ENCODE data around the gene TMEM184B.
"Not testable (repeated sequence)": the region's sequence is repeated elsewhere in the genome, so short reads cannot be mapped to it uniquely, and the experiment has no call there.

TMEM184B gene

GRCh38 chr22:38186429-38186828, 86.4 kb downstream of the TMEM184B start:
- Histone ChIP-seq H3K9ac (ENCODE audit: low read length) (no peak overlapping the region), H3K4me3 (ENCODE audit: low read length) (no peak overlapping the region), H3K36me3 (ENCODE audit: control insufficient read depth, insufficient read depth, low read length) (no peaks in the 10 kb centered on the region), H3K4me1 (ENCODE audit: control insufficient read depth, insufficient read depth, low read length) (peaks cover 10% of the 10 kb centered on the region), H3K27me3 (ENCODE audit: control insufficient read depth, insufficient read depth, low read length) (no peaks in the 10 kb centered on the region), H3K9me3 (ENCODE audit: control insufficient read depth, low read length) (no peaks in the 10 kb centered on the region)

DNA sequence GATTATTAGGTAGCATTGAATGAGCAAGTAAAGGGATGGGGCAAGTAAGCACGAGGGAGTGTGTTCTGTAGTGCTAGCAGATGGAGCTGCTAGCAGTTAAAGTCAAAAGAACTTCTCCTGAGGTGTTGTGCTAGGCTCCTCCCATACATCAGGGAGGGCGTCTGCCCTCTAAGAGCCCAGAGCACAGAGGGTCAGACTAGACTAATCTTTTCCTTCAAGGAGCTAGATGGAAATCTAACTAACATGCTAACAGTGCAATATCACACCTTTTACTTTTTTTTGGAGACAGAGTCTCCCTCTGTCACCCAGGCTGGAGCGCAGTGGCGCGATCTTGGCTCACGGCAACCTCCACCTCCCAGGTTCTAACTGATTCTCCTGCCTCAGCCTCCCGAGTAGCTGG, 88.0 kb downstream of the TMEM184B start:
- Histone ChIP-seq H3K9me3 (ENCODE audit: control insufficient read depth, low read length) (no peaks in the 10 kb centered on the region), H3K36me3 (ENCODE audit: control insufficient read depth, insufficient read depth, low read length) (no peaks in the 10 kb centered on the region), H3K4me3 (ENCODE audit: low read length) (no peak overlapping the region), H3K9ac (ENCODE audit: low read length) (no peak overlapping the region), H3K27me3 (ENCODE audit: control insufficient read depth, insufficient read depth, low read length) (no peaks in the 10 kb centered on the region), H3K4me1 (ENCODE audit: control insufficient read depth, insufficient read depth, low read length) (peaks cover 26% of the 10 kb centered on the region)

DNA sequence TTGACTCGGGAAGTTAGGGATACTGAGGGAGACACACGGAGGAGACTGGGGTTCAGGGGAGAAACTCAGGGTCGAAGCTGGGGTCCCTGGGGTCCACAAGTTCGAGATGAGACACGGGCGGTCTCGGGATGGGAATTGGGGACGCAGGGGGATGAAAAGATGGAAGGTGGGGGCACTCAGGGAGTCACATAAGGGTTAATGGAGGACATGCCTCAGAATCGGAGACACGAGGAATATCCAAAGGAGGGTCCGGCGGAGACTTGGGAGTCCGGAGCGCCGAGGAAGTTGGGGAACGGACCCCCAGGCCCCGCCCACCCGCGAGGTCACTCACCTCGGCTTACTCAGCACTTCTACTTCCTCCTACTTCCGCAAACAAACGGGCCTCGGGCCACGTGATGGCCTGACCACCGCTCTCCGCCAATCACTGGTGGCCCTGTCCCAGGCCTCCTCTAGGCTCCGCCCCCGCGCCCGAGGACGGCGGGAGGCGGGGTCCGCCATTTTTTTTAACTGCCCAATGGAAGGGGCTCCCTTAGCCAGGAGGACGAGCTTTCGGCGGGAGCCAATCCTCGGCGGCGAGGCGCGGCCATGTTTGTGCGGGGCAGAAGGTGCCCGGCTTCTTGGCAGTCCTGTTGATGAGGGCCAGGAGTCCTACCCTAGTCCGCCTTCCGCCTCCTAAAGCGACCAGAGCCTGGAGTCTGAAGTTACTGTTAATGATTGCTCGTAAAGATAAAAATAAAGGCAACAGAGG, 91.2 kb downstream of the TMEM184B start, which contains the start of gene PLA2G6:
PLA2G6 (minus strand) TSS at position 378 of the 748 bp plus-strand sequence. CDS start 12,404 bp downstream, outside the sequence.
- H3K9me3 ChIP-seq (ENCODE audit: control insufficient read depth, low read length) = no peaks in the 10 kb centered on the region
- no peaks in the 10 kb centered on the region for H3K27me3 ChIP-seq (ENCODE audit: control insufficient read depth, insufficient read depth, low read length)
- H3K9ac ChIP-seq (ENCODE audit: low read length) = peak within 1 kb of the TSS; percentile 97
- H3K36me3 ChIP-seq (ENCODE audit: control insufficient read depth, insufficient read depth, low read length) = no peaks in the 10 kb centered on the region
- peaks cover 38% of the 10 kb centered on the region for H3K4me1 ChIP-seq (ENCODE audit: control insufficient read depth, insufficient read depth, low read length)
- H3K4me3 ChIP-seq (ENCODE audit: low read length) = peak within 1 kb of the TSS; percentile 87

- H3K4me1 ChIP-seq (ENCODE audit: control insufficient read depth, insufficient read depth, low read length) = peaks cover 44% of the 10 kb centered on the region
- H3K27me3 ChIP-seq (ENCODE audit: control insufficient read depth, insufficient read depth, low read length) = no peaks in the 10 kb centered on the region
- H3K9me3 ChIP-seq (ENCODE audit: control insufficient read depth, low read length) = no peaks in the 10 kb centered on the region
- no peaks in the 10 kb centered on the region for H3K36me3 ChIP-seq (ENCODE audit: control insufficient read depth, insufficient read depth, low read length)
- peak overlapping the region; percentile 97 for H3K9ac ChIP-seq (ENCODE audit: low read length)
- peak overlapping the region; percentile 87 for H3K4me3 ChIP-seq (ENCODE audit: low read length)
Observed at GRCh38 chr22:38180841-38181452, 91.9 kb downstream of the TMEM184B start.

GRCh38 chr22:38178605-38178937, 94.2 kb downstream of the TMEM184B start:
- H3K27me3 ChIP-seq (ENCODE audit: control insufficient read depth, insufficient read depth, low read length); H3K36me3 ChIP-seq (ENCODE audit: control insufficient read depth, insufficient read depth, low read length); H3K9me3 ChIP-seq (ENCODE audit: control insufficient read depth, low read length); H3K4me3 ChIP-seq (ENCODE audit: low read length): not testable (repeated sequence)
- H3K9ac ChIP-seq (ENCODE audit: low read length) = peak overlapping the region; percentile 63
- H3K4me1 ChIP-seq (ENCODE audit: control insufficient read depth, insufficient read depth, low read length) = peaks cover 45% of the 10 kb centered on the region

GRCh38 chr22:38177926-38178604, 94.7 kb downstream of the TMEM184B start:
- no peaks in the 10 kb centered on the region for H3K27me3 ChIP-seq (ENCODE audit: control insufficient read depth, insufficient read depth, low read length)
- peak overlapping the region; percentile 63 for H3K9ac ChIP-seq (ENCODE audit: low read length)
- peaks cover 50% of the 10 kb centered on the region for H3K4me1 ChIP-seq (ENCODE audit: control insufficient read depth, insufficient read depth, low read length)
- no peak overlapping the region for H3K4me3 ChIP-seq (ENCODE audit: low read length)
- no peaks in the 10 kb centered on the region for H3K9me3 ChIP-seq (ENCODE audit: control insufficient read depth, low read length)
- no peaks in the 10 kb centered on the region for H3K36me3 ChIP-seq (ENCODE audit: control insufficient read depth, insufficient read depth, low read length)

- not testable (repeated sequence) for H3K36me3 ChIP-seq (ENCODE audit: control insufficient read depth, insufficient read depth, low read length); H3K27me3 ChIP-seq (ENCODE audit: control insufficient read depth, insufficient read depth, low read length); H3K9me3 ChIP-seq (ENCODE audit: control insufficient read depth, low read length); H3K4me3 ChIP-seq (ENCODE audit: low read length)
- Histone ChIP-seq H3K9ac (ENCODE audit: low read length) (peak overlapping the region; percentile 63), H3K4me1 (ENCODE audit: control insufficient read depth, insufficient read depth, low read length) (peaks cover 55% of the 10 kb centered on the region)
Observed at GRCh38 chr22:38177571-38177925, 95.3 kb downstream of the TMEM184B start.

DNA sequence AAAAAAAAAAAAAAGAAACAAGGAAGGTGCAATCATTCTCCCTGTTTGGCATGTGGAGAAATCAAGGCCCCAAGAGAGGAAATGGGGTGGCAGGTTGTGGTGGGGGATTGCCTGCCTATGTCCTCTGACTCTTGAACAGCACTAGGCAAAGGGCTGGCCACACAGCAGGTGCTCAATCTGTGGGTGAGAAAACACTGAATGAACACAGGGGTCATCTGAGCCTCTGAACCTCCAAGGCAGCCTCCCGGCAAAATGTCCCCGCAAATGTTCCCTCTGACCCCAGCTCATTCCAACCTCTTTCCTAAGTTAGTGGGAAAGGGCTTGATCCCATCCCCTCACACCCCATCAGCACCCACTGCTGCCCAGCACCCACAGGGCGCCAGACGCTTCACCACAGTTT, 95.8 kb downstream of the TMEM184B start:
- no peak overlapping the region for H3K9ac ChIP-seq (ENCODE audit: low read length)
- H3K27me3 ChIP-seq (ENCODE audit: control insufficient read depth, insufficient read depth, low read length) = no peaks in the 10 kb centered on the region
- H3K4me3 ChIP-seq (ENCODE audit: low read length) = no peak overlapping the region
- H3K4me1 ChIP-seq (ENCODE audit: control insufficient read depth, insufficient read depth, low read length) = peaks cover 61% of the 10 kb centered on the region
- H3K9me3 ChIP-seq (ENCODE audit: control insufficient read depth, low read length) = no peaks in the 10 kb centered on the region
- no peaks in the 10 kb centered on the region for H3K36me3 ChIP-seq (ENCODE audit: control insufficient read depth, insufficient read depth, low read length)

DNA sequence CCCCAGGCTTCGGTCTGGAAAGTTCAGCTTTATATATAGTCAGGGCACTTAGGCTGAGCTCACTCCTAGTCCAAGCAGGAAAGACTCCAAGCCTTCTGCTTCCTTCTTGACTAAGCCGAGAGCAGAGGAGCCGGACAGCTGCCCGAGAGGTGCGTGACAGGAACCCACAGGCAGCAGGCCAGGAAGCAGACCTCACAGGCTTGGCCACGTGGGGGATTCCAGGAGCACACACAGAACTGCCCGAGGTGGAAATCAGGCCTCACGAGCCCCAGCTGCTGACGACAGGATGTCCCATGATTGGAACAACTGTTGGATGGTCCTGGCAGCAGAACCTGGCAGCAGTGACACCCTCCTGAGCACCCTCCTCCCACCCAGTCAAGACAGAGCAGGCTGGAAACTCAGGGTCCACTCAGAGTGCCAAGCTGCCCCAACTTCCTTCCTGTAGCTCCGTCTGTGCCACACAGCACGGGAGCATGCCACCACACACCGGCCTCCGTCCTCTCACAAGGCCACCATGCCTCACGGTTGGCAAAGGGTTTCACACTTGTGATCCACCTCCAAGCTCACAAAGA, 96.6 kb downstream of the TMEM184B start:
- H3K9ac ChIP-seq (ENCODE audit: low read length) = no peak overlapping the region
- H3K4me1 ChIP-seq (ENCODE audit: control insufficient read depth, insufficient read depth, low read length) = peaks cover 61% of the 10 kb centered on the region
- no peaks in the 10 kb centered on the region for H3K9me3 ChIP-seq (ENCODE audit: control insufficient read depth, low read length)
- no peak overlapping the region for H3K4me3 ChIP-seq (ENCODE audit: low read length)
- H3K27me3 ChIP-seq (ENCODE audit: control insufficient read depth, insufficient read depth, low read length) = no peaks in the 10 kb centered on the region
- H3K36me3 ChIP-seq (ENCODE audit: control insufficient read depth, insufficient read depth, low read length) = no peaks in the 10 kb centered on the region

DNA sequence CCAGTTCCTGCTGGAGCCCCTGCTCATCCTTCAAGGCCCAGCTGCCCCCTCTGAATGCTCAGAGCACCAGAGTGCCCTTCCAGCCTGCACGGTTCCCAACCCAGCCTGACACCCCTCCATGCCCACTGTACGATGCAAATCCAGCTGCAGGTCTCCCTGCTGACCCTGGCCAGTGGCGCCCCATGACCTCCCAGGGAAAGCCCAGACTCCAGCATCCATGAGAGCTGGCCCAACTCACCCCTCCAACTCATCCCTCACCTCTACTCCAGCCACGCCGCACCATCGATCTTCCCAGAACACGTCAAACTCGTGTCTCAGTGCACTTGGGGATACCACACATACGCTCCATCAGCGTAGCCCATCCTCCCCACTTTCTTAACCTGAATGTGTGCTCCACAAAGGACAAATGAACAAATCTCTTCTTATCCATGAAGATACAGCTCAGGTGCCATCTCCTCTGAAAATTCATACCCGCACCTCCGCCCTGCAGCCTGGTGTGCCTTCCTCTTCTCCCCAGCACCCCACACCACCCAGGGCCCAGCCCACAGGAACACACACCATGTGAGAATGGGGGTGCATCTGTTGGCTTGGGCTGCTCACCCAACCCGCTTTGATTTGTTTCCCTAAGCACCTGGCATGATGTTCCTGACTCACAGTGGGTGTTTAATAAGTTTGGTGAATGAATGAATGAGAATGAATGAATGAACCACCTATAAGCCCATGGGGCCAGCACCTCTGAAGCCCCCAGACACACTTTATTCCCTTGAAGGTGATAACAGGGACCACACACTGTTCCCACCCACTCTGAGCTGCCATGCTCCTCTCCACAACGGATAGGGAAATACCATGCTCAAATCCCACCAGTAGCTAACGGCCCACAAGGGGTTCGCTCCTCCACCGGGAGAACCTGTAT, 97.3 kb downstream of the TMEM184B start:
- H3K4me3 ChIP-seq (ENCODE audit: low read length) = no peak overlapping the region
- H3K36me3 ChIP-seq (ENCODE audit: control insufficient read depth, insufficient read depth, low read length) = no peaks in the 10 kb centered on the region
- no peaks in the 10 kb centered on the region for H3K27me3 ChIP-seq (ENCODE audit: control insufficient read depth, insufficient read depth, low read length)
- H3K9me3 ChIP-seq (ENCODE audit: control insufficient read depth, low read length) = no peaks in the 10 kb centered on the region
- no peak overlapping the region for H3K9ac ChIP-seq (ENCODE audit: low read length)
- peaks cover 53% of the 10 kb centered on the region for H3K4me1 ChIP-seq (ENCODE audit: control insufficient read depth, insufficient read depth, low read length)

GRCh38 chr22:38174626-38175025, 98.2 kb downstream of the TMEM184B start:
- Histone ChIP-seq H3K4me1 (ENCODE audit: control insufficient read depth, insufficient read depth, low read length) (peaks cover 44% of the 10 kb centered on the region), H3K9me3 (ENCODE audit: control insufficient read depth, low read length) (no peaks in the 10 kb centered on the region), H3K4me3 (ENCODE audit: low read length) (no peak overlapping the region), H3K9ac (ENCODE audit: low read length) (no peak overlapping the region), H3K27me3 (ENCODE audit: control insufficient read depth, insufficient read depth, low read length) (no peaks in the 10 kb centered on the region), H3K36me3 (ENCODE audit: control insufficient read depth, insufficient read depth, low read length) (no peaks in the 10 kb centered on the region)
